Activated B cell treated with CpG ODN at 0.5 μM for 24 hours (primary cell): Measurements from ENCODE around the gene RPS6KA5. TPM values are rescaled to one million over a fixed set of nuclear protein-coding genes. Genes with fewer than 3 reads are reported as not detected.
"Not testable (repeated sequence)": the region's sequence is repeated elsewhere in the genome, so short reads cannot be mapped to it uniquely, and the experiment has no call there.

ENCODE experiments used
- ATAC-seq: fragments of 200-7000 bp; cut with Tn5 transposase; one replicate; pipeline ENCODE4 v1.10.0; 2021; ENCODE audit warnings: low read depth, mild to moderate bottlenecking, moderate library complexity
- CTCF ChIA-PET: fragments of 350-600 bp; sonication (Branson Sonifier 250); formaldehyde crosslinking; loops from one replicate; lab custom pipeline; 2021; ENCODE audit warnings: antibody characterized with exemption; lab: Charles Lee
- POLR2A ChIA-PET: fragments of 350-600 bp; sonication (Branson Sonifier 250); formaldehyde crosslinking; loops from one replicate; lab custom pipeline; 2021; ENCODE audit warnings: antibody characterized with exemption; lab: Charles Lee
- DNase-seq: peaks from one replicate; pipeline ENCODE4 v3.0.0; 2022
- H3K27ac Mint-ChIP-seq: one replicate; pipeline ENCODE4 v1.8.0; 2020; ENCODE audit warnings: mixed read lengths
- H3K27me3 Mint-ChIP-seq: one replicate; pipeline ENCODE4 v1.8.0; 2021; ENCODE audit warnings: mixed read lengths
- H3K36me3 Mint-ChIP-seq: one replicate; pipeline ENCODE4 v1.8.0; 2021; ENCODE audit warnings: low read depth, mixed read lengths
- H3K4me1 Mint-ChIP-seq: one replicate; pipeline ENCODE4 v1.8.0; 2021; ENCODE audit warnings: mixed read lengths
- H3K4me3 Mint-ChIP-seq: one replicate; pipeline ENCODE4 v1.8.0; 2020; ENCODE audit warnings: mild to moderate bottlenecking, mixed read lengths
- H3K9me3 Mint-ChIP-seq: one replicate; pipeline ENCODE4 v1.8.0; 2020; ENCODE audit warnings: mixed read lengths
- CTCF ChIP-seq: fragments of 200-600 bp; IDR thresholded peaks from one replicate; pipeline ENCODE4 v1.8.0; 2022; ENCODE audit warnings: antibody characterized with exemption, mild to moderate bottlenecking
- intact Hi-C: fragments of 100-400 bp; cut with micrococcal nuclease; formaldehyde crosslinking; loops from one replicate; pipeline ENCODE4 v1.15.1; 2024
- total RNA-seq: library from RNA; stranded (reverse); gene quantifications from 2 replicates; pipeline ENCODE4 v1.2.3, GENCODE V29; 2022

The RPS6KA5 gene
- total RNA-seq, 1 donor from 2014 or later: 16.3 TPM

- intact Hi-C loops: no loop called here
Observed at GRCh38 chr14:90963343-90963742, 97.1 kb downstream of the RPS6KA5 start.

GRCh38 chr14:90962505-90963109 lies 97.8 kb downstream of the RPS6KA5 start:
- POLR2A ChIA-PET: no interaction called here
- ATAC-seq (no peak), DNase-seq (no peak)
- Mint-ChIP-seq H3K36me3 (peaks cover 33% of the 10 kb centered on the region), H3K27me3 (no peaks in the 10 kb centered on the region), H3K9me3 (no peaks in the 10 kb centered on the region), H3K4me1 (no peaks in the 10 kb centered on the region), H3K4me3 (no peak overlapping the region), H3K27ac (no peak overlapping the region)
- intact Hi-C loops: no loop called here
- CTCF ChIA-PET: no interaction called here
- no peak for TF ChIP-seq CTCF

More at GRCh38 chr14:90963343-90963742, 97.1 kb downstream of the RPS6KA5 start:
- ChIA-PET CTCF (no interaction called here), POLR2A (no interaction called here)
- no peaks in the 10 kb centered on the region for H3K27me3 Mint-ChIP-seq
- ATAC-seq (no peak), DNase-seq (no peak)
- no peak overlapping the region for H3K4me3 Mint-ChIP-seq
- H3K9me3 Mint-ChIP-seq: no peaks in the 10 kb centered on the region
- H3K4me1 Mint-ChIP-seq: no peaks in the 10 kb centered on the region
- no peak overlapping the region for H3K27ac Mint-ChIP-seq
- TF ChIP-seq CTCF: no peak
- H3K36me3 Mint-ChIP-seq: peaks cover 36% of the 10 kb centered on the region

GRCh38 chr14:90960818-90961217 lies 99.6 kb downstream of the RPS6KA5 start:
- ATAC-seq: no peak
- H3K4me3 Mint-ChIP-seq: no peak overlapping the region
- no peak overlapping the region for H3K27ac Mint-ChIP-seq
- H3K36me3 Mint-ChIP-seq: peaks cover 42% of the 10 kb centered on the region
- no peaks in the 10 kb centered on the region for H3K4me1 Mint-ChIP-seq
- intact Hi-C loops: no loop called here
- TF ChIP-seq CTCF: no peak
- peaks cover 5% of the 10 kb centered on the region for H3K9me3 Mint-ChIP-seq
- ChIA-PET CTCF (no interaction called here), POLR2A (no interaction called here)
- no peaks in the 10 kb centered on the region for H3K27me3 Mint-ChIP-seq
- DNase-seq: no peak

- Mint-ChIP-seq H3K4me3 (no peak overlapping the region), H3K9me3 (peaks cover 15% of the 10 kb centered on the region), H3K4me1 (no peaks in the 10 kb centered on the region), H3K27ac (no peak overlapping the region), H3K36me3 (peaks cover 50% of the 10 kb centered on the region), H3K27me3 (no peaks in the 10 kb centered on the region)
- ChIA-PET POLR2A (interaction anchor here (0.6 kb wide), 1 partner anchor 64 kb away, joined by 5 read pairs; no protein-coding TSS in a partner anchor), CTCF (no interaction called here)
- intact Hi-C loops: no loop called here
- DNase-seq (no peak), ATAC-seq (no peak)
- TF ChIP-seq CTCF: no peak
Observed at GRCh38 chr14:90959344-90959743, 101.1 kb downstream of the RPS6KA5 start.

- Mint-ChIP-seq H3K36me3 (peaks cover 60% of the 10 kb centered on the region), H3K27ac (no peak overlapping the region), H3K9me3 (peaks cover 22% of the 10 kb centered on the region), H3K4me3 (no peak overlapping the region), H3K27me3 (no peaks in the 10 kb centered on the region), H3K4me1 (no peaks in the 10 kb centered on the region)
- intact Hi-C loops: no loop called here
- TF ChIP-seq CTCF: no peak
- POLR2A ChIA-PET: no interaction called here
- CTCF ChIA-PET: no interaction called here
- DNase-seq: no peak
- ATAC-seq: no peak
Observed at GRCh38 chr14:90956273-90956672, 104.2 kb downstream of the RPS6KA5 start.

- peaks cover 51% of the 10 kb centered on the region for H3K36me3 Mint-ChIP-seq
- intact Hi-C loops, ATAC-seq, POLR2A ChIA-PET, H3K4me3 Mint-ChIP-seq, H3K4me1 Mint-ChIP-seq, H3K27ac Mint-ChIP-seq, H3K27me3 Mint-ChIP-seq, DNase-seq, CTCF ChIA-PET: not testable (repeated sequence)
- H3K9me3 Mint-ChIP-seq: peaks cover 22% of the 10 kb centered on the region
Observed at GRCh38 chr14:90953643-90954042, 106.8 kb downstream of the RPS6KA5 start.
